ENCODE data around the gene TTC6. TPM values are rescaled to one million over a fixed set of nuclear protein-coding genes. Genes with fewer than 3 reads are reported as not detected.

The TTC6 gene
- total RNA-seq, 2 donors from 2014 or later: 8.1 to 11.0 TPM

- peaks cover 7% of the 10 kb centered on the region for H3K4me1 ChIP-seq (ENCODE audit: control insufficient read depth, insufficient read depth, low read length)
- Mint-ChIP-seq H3K27ac (no peak overlapping the region), H3K27me3 (ENCODE audit: insufficient read depth) (peaks cover 34% of the 10 kb centered on the region), H3K9me3 (no peaks in the 10 kb centered on the region), H3K36me3 (ENCODE audit: low read depth) (no peaks in the 10 kb centered on the region), H3K4me1 (peaks cover 21% of the 10 kb centered on the region), H3K4me3 (no peak overlapping the region)
- H3K27ac ChIP-seq (ENCODE audit: low read depth, low read length): no peak overlapping the region
- no peak overlapping the region for H3K4me3 ChIP-seq (ENCODE audit: low read length)
- no peaks in the 10 kb centered on the region for H3K36me3 ChIP-seq (ENCODE audit: control insufficient read depth, insufficient read depth, low read length)
- WGBS, 2 experiments (ENCODE audit: insufficient coverage in 1 of 2, insufficient read length in 1 of 2): 97 to 100% methylated on average over 3 to 4 of the region's 4 CpGs
- TF ChIP-seq CTCF (conservative IDR thresholded peaks at IDR 0.05): no peak
- H3K9me3 ChIP-seq (ENCODE audit: control insufficient read depth, low read length): no peaks in the 10 kb centered on the region
- no peak overlapping the region for H3K9ac ChIP-seq (ENCODE audit: extremely low read depth, low read length, poor library complexity, severe bottlenecking)
- DNase-seq: no peak
- no peaks in the 10 kb centered on the region for H3K27me3 ChIP-seq (ENCODE audit: control insufficient read depth, insufficient read depth, low read length, poor library complexity, severe bottlenecking)
Observed at GRCh38 chr14:37571391-37571790, 24.0 kb upstream of the TTC6 start.

DNA sequence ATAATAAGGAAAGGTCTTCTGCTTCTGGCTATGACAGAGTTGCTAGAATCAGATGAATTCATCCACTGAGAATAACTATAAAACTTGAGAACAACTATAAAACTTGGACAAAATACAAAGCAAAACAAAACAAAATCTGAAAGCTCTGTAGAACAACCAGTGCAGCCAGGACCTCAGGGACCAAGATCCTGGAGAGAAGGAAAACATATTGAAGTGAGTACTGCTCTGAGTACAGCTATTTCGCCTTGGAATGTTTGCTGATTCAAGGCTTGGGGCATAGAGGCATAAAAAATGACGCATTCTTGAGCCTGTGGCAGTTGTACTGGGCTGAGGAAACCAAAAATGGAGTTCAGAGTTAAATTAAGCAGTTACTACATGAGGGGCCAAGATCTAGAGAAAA, 22.1 kb upstream of the TTC6 start:
- no peak for DNase-seq
- no peak overlapping the region for H3K27ac Mint-ChIP-seq
- H3K4me1 Mint-ChIP-seq: peaks cover 9% of the 10 kb centered on the region
- no peak overlapping the region for H3K4me3 Mint-ChIP-seq
- H3K4me1 ChIP-seq (ENCODE audit: control insufficient read depth, insufficient read depth, low read length): no peaks in the 10 kb centered on the region
- H3K9me3 ChIP-seq (ENCODE audit: control insufficient read depth, low read length): no peaks in the 10 kb centered on the region
- no peak overlapping the region for H3K27ac ChIP-seq (ENCODE audit: low read depth, low read length)
- 82 to 100% methylated on average over 2 of the region's 2 CpGs for WGBS, 2 experiments (ENCODE audit: insufficient coverage in 1 of 2, insufficient read length in 1 of 2)
- no peak overlapping the region for H3K9ac ChIP-seq (ENCODE audit: extremely low read depth, low read length, poor library complexity, severe bottlenecking)
- H3K36me3 ChIP-seq (ENCODE audit: control insufficient read depth, insufficient read depth, low read length): no peaks in the 10 kb centered on the region
- H3K27me3 ChIP-seq (ENCODE audit: control insufficient read depth, insufficient read depth, low read length, poor library complexity, severe bottlenecking): peaks cover 13% of the 10 kb centered on the region
- no peaks in the 10 kb centered on the region for H3K9me3 Mint-ChIP-seq
- peaks cover 51% of the 10 kb centered on the region for H3K27me3 Mint-ChIP-seq (ENCODE audit: insufficient read depth)
- H3K4me3 ChIP-seq (ENCODE audit: low read length): no peak overlapping the region
- H3K36me3 Mint-ChIP-seq (ENCODE audit: low read depth): no peaks in the 10 kb centered on the region
- TF ChIP-seq CTCF (conservative IDR thresholded peaks at IDR 0.05): no peak

DNA sequence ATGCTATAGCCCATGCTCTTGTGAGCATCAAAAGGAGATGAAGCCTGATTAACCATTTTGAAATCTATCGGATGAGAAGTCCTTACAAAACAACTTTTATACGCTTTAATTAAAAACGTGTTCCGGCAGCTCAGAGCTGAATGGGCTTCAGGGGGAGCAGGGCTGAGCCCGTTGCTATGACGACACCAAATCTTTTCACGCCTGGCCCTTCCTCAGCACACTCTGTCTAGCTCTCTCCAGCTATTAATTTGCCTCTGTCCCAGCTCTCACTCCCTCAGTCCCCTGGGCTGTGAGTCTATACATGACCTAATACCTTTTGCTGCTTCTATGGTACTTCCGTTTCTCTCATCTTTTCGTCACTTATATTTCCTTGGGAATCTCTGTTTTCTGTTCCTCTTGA, 16.2 kb upstream of the TTC6 start:
- no peaks in the 10 kb centered on the region for H3K9me3 ChIP-seq (ENCODE audit: control insufficient read depth, low read length)
- peaks cover 89% of the 10 kb centered on the region for H3K27me3 Mint-ChIP-seq (ENCODE audit: insufficient read depth)
- H3K27ac ChIP-seq (ENCODE audit: low read depth, low read length): no peak overlapping the region
- no peak overlapping the region for H3K27ac Mint-ChIP-seq
- 51 to 60% methylated on average over 9 of the region's 9 CpGs for WGBS, 2 experiments (ENCODE audit: insufficient coverage in 1 of 2, insufficient read length in 1 of 2)
- no peaks in the 10 kb centered on the region for H3K36me3 ChIP-seq (ENCODE audit: control insufficient read depth, insufficient read depth, low read length)
- TF ChIP-seq CTCF (conservative IDR thresholded peaks at IDR 0.05): no peak
- peaks cover 66% of the 10 kb centered on the region for H3K27me3 ChIP-seq (ENCODE audit: control insufficient read depth, insufficient read depth, low read length, poor library complexity, severe bottlenecking)
- H3K4me1 Mint-ChIP-seq: peaks cover 9% of the 10 kb centered on the region
- no peak overlapping the region for H3K9ac ChIP-seq (ENCODE audit: extremely low read depth, low read length, poor library complexity, severe bottlenecking)
- H3K9me3 Mint-ChIP-seq: no peaks in the 10 kb centered on the region
- no peak overlapping the region for H3K4me3 Mint-ChIP-seq
- no peak overlapping the region for H3K4me3 ChIP-seq (ENCODE audit: low read length)
- no peaks in the 10 kb centered on the region for H3K4me1 ChIP-seq (ENCODE audit: control insufficient read depth, insufficient read depth, low read length)
- peak; percentile 52 for DNase-seq
- H3K36me3 Mint-ChIP-seq (ENCODE audit: low read depth): no peaks in the 10 kb centered on the region

Data from endodermal cell (in vitro differentiated cells).